Daoy (cell line): ENCODE data around the gene NFATC1. TPM values are rescaled to one million over a fixed set of nuclear protein-coding genes. Genes with fewer than 3 reads are reported as not detected.

Experiments used
- DNase-seq: peaks from one replicate; pipeline ENCODE4 v3.0.0-alpha.2; 2015; ENCODE audit warnings: low read depth
- total RNA-seq: library from RNA; depleted of rRNA; stranded (reverse); fragments of >200 nt; shearing (Covaris generic); gene quantifications from 2 replicates; pipeline ENCODE4 v1.2.3, GENCODE V29; 2014

NFATC1 gene
- total RNA-seq, 1 experiment from 2014 or later = 1.5 TPM

DNA sequence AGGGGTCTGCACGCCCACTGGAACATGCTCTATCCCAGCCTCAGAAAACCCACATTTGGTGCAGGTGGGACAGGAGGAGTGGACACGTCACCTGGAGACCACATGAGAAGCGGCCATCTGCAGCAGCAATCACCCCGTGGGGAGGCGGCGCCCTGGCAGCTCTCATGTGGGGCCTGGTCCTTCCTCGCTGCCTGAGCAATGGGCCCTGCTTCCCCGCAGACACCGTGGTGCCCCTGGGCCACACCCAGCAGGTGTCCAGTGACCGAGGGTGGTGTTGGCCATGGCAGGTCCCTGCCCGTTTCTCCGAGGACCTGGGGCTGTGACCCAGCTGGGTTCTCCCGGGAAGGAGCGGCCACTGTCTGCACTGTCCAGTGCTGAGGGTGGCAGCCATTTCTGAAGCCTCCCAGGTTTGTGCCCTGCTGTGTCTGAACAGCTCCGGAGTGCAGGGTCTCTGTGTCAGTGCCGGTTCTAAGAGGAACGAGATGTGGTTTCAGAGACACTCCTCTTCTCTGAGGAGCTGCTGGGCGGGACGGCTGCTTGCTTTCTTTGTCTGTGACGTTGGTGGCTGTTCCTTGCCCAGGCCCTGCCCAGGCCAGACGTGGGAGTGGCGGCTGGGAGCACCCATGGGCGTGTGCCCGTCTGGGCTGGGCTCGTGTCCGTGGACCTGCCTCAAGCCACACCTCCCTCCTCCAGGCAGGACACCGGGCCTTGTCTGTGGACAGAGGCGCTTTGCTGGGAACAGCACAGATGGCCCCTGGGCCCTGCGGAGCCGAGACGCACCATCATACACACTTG is 44.8 kb downstream of the NFATC1 start:
- DNase-seq = no peak

DNA sequence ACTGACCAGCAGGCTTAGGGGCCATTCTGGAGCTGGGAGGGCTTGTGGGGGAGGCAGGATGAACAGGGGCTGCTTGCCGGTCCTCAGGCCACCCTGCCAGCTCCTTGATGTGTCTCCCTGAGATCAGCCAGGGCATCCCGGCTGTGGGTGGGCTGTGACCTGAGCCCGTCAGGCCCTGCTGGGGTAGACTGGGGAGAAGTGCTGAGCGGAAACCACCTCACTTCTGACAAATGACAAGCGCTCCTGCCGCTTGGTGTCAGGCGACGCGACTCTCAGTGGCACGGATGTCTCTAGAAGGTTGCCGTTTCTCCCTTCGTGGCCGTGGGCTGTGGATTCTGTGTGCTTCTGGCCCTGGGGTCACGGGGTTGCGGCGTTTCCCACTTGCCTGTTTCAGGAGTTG is 45.7 kb downstream of the NFATC1 start:
- no peak for DNase-seq

DNA sequence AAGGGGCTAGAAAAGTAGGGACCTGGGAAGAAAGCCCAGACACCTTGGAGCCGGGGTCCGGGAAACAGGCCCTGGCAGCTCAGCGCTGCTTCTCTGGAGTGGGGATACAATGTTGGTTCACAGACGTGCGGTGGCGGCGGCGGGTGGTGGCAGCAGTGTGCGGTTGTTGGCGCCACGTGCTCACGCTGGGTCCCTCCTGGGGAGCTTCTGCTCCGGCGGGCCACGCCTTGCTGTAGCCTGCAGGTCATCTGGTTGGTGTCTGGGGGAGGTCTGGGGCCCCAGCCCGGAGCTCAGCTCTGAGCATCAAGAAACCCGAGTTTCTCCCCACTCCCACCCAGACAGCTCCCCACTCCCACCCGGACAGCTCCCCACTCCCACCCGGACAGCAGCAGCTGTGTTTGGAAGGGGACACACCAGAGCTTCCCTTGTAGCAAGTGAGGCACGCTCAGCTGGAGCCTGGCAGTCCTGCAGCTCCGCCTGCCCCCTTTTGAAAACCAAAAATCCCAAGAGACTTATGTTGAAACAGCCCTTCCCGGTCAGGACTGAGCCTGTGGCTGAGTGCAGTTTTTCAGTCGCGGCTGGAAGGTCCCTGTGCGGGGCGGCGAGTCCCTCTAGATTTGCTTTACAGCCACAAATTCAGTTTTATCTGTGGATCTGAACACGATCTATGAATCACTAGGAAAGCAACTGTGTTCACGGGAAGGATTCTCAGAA is 46.9 kb downstream of the NFATC1 start:
- DNase-seq = no peak

DNA sequence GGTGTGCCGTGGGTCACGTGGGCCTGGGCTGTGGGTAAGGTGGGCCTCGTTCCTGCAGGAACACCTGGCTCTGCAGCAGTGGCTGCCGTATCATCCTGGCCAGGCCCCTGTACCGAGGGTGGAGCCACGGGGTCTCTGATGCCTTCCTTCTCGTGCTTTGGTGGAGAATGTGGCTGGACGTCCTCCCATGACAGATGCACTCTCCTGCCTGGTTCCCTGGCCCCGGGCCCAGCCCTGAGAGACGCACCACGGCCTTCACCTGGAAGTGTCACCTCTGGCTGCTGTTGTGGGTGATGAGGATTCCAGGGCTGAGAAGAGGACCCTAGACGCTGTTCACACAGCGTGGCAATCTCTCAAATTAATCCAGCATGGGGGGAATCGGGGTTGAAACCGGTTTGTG is 49.5 kb downstream of the NFATC1 start:
- no peak for DNase-seq

DNA sequence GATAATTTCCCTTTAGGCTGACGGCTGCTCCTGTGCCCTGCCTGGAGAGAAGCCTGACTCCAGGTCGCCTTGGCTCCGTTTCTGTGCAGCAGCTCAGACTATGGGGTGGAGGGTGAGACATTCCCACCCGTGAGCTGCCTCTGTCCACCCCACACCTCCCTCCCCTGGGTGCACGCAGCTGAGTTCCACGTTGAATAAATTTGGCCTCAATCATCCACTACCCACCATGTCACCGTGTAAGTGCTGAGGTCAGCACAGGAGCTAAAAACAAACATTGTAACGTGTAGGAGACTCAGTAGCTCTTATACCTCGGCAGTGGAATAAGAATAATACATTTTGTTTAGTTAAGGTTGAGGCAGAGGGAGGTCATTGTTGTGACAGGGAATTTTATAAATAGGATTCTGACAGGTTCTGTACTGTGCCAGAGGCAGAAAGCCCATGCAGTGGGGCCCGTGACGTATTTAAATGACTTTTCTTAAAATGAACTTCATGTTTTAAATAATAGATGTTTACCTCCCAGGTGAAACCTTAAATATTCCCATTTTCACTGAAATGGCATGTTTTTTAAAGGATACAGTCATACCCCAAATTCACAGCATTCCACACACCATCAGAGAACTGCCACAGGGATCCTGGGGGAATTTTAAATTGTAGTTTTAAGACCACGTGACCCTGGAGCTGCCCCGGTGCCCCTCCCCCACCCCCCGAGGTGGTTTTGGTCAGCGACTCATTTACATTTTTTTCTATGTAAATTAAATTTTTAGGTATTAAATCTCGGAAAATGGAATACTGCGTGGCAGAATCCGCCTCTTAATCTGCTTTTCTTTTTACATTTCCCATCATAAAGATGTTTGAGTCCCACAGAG is 50.2 kb downstream of the NFATC1 start:
- DNase-seq = no peak

DNA sequence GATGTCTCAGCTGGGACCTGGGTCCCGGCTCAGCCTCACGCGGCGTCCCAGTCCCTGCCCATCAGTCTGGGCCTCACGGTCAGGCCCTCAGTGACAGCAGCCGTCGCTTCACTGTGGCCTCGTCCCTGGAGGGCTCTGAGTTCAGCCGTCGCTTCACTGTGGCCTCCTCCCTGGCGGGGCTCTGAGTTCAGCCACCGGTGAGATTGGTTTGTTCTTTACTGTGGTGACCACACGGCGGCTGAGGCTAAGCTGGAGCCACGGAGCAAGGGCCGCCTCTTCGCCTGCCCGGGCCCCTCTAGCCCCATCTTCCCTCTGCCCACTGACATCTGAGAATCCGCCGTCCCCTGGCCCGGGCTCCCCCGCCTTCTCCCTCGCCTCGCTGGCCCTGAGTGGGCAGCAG is 51.2 kb downstream of the NFATC1 start:
- no peak for DNase-seq

DNA sequence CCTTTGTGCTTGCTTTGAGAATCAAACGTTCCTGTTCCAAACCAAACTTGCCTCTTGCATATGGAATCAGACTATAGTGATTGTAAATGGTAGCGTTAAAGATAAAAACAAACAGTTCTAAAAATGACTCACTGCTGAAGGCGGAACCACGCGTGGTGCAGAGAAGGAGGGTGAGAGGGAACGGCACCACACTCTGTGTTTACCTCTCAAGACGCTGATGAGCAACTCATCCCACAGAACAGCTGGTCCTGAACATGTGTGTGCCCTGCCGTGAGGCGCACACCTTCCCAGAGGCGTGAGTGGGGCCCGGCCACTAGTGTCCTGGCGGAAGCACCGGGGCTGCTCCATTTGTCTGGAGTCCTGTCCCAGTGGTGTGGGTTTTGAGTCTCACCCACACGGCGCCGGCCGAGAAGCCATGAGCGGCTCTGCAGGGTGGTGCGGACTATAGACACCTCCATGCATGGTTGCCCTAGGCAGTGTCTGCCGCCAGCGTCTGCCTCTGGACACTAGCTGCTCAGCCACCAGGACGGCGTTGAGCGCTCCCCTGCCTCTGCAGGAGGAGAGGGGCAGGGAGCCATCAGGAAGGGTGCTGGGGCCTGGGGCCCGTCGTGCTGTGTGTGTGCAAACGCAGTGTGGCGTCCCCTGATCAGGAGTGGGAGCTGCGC is 52.1 kb downstream of the NFATC1 start:
- no peak for DNase-seq

DNA sequence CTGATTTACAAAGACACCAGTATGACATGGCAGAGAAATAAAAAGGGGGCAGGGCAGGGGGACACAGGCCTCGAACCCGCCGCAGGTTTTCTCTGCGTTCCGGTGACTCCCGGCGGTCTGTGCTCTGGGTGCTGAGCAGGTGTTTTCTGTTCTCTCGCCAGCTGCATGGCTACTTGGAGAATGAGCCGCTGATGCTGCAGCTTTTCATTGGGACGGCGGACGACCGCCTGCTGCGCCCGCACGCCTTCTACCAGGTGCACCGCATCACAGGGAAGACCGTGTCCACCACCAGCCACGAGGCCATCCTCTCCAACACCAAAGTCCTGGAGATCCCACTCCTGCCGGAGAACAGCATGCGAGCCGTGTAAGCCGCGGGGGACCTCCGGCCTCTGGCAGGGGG is 52.9 kb downstream of the NFATC1 start:
- DNase-seq = no peak

DNA sequence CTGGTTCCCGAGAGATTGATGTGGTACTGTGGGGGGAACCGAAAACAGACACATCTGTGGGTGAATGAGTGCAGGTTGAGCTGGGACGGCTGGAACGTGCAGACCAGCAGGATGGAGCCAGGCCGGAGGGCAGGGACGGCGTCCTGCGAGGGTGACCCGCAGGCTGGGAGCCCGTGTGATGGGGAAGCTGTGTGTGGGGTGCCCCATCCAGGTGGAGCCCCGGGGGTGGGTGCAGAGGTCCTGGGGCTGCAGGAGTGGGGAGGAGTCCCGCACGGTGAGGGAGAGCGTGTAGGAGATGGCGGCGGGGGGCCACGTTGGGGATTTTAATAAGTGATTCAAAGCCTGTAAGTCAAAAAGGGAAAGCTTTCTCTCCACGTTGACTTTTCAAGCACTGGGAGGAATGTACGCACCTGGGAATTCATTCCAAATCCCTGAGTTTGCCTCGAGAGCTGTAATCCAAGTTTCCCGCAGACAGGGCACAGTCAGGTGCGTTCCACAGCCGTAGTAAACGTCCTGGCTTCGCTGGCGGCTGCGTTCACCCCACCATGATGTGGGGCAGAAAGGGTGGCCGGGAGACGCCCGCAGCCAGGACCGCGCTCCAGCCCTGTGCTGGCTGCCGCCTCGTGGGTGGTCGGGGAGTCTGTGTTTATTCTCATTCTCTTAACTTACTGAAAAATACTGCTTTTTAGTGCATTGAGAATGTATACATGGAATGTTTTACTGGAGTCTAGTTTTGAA is 54.0 kb downstream of the NFATC1 start:
- DNase-seq = no peak

DNA sequence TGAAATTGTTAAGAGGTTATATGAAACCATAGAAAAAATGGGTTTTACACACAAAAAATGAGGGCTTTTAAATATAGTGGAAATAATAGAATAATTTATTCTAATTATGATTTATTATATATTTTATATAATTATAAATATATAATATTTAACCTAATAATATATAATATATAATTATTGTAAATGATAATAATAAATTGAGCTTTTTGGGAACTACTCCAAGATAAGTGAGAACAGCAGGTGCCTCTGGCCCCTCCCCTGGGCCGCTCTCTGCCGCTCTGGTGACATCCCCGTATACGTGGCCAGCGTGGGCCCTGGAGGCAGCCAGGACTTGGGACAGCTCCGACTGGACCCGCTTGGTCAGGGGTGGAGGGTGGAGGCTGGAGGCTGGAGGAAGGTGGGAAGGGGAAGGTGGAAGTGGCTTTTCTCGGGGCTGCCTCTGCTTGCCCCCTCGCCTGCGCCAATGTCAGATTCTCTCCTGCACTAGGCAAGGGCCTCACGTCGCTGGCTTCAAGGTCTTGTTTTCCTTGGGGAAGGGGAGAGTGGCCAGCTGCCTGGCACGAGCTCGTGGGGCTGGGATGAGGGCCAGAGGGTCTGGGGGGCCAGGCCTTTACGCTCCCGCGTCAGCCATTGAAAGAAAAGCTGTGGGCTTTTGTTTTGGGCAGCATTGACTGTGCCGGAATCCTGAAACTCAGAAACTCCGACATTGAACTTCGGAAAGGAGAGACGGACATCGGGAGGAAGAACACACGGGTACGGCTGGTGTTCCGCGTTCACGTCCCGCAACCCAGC is 54.8 kb downstream of the NFATC1 start:
- no peak for DNase-seq

DNA sequence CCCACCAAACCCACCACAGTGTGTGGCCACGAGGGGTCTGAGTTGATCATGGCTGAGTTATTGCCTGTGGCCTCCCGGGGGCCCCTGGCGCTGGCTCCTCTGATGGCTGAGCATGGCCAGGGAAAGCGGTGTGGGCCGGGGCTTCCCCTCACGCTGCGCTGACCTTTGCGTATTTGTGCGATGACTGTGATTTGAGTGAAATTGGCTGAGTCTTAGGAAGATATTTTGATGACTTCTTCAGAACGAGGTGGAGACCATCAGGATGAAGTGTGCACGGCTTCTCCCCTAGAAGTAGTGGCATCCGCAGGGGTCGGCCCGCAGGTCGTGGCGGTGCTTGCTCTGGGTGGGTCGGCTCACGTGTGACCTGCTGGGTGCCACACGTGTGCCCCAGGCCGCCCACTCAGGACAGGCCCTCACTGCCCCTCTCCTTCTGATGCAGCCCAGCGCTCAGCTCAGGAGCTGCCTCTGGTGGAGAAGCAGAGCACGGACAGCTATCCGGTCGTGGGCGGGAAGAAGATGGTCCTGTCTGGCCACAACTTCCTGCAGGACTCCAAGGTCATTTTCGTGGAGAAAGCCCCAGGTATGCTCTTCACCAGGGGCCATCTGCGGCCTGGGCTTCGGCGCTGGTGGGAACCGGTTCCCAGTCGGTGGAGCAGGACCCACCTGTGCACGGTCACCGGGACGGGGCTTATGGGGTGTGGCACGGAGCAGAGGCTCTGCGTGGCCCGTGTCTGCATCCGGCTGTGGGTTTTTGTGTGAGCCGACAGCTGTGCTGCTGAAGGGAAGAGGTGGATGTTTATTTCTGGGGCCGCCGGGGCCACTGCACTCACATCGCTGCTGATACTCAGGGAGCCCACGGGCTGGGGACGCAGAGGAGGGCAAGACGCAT is 55.8 kb downstream of the NFATC1 start:
- DNase-seq = no peak

DNA sequence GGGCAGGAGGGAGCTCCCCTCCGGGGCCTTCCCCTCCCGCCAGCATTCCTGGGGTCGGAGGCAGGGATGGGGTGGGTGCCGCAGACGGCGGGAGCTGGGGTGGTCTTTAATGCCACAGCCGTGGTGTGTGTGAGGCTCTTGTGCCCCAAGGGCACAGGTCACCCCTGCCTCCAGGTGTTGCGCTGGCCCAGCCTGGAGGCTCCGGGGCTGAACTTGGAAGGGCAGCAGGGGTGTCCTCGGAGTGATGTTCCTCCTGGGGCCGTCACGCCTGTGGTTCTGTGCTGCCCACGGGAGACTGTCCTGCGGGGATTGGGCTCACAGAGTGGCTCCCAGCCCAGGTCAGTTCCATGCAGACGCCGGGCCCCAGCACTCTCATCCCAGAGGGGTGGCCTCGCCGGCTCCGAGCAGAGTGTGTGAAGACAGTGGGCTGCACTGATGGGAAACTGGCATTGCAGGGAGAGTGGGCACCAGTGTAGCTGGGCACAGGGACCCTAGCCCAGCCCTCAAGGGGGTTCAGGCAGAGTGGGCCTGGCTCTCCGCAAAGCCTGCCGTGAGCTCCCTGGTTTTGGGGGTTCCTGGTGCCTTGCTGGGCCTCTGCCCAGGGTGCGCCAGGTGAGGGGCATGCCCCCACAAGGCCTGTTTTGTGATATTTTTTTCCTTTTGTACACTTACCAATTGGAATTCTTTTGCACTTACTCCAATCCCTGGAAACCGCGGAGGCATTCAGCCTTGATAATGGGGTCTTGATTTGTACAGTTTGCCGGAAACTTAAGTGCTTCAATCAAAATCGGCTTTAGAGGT is 56.7 kb downstream of the NFATC1 start:
- no peak for DNase-seq

DNA sequence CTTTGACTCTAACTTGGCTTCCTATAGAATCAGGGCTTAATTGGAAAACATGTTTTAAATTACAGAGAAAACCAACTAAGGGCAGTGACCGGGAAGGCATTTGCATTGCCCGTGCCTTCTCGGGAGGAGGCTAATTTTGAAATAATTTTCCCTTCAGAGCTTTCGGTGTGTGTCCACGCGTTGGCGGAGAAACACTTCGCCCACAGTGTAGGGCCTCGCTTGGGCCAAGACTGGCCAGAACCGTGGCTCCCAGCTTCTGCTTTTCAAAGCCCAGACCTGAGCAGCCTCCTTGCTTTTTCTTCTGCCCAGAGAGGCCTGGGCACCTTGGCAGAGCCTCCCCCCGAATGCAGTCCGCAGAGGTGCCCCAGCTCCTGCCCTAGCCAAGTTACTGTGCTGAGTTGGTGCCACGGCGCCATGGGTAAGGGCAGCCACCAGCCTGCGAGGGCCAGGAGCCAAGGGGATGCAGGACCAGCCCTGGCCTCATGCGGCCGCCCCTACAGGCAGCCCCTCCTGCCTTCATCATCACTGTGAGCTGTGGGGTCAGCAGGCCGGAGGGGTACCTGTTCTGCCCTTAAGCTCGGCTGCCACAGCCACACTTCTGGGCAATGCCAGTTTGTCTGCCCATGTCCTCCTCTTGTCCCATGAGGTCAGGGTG is 57.4 kb downstream of the NFATC1 start:
- no peak for DNase-seq

DNA sequence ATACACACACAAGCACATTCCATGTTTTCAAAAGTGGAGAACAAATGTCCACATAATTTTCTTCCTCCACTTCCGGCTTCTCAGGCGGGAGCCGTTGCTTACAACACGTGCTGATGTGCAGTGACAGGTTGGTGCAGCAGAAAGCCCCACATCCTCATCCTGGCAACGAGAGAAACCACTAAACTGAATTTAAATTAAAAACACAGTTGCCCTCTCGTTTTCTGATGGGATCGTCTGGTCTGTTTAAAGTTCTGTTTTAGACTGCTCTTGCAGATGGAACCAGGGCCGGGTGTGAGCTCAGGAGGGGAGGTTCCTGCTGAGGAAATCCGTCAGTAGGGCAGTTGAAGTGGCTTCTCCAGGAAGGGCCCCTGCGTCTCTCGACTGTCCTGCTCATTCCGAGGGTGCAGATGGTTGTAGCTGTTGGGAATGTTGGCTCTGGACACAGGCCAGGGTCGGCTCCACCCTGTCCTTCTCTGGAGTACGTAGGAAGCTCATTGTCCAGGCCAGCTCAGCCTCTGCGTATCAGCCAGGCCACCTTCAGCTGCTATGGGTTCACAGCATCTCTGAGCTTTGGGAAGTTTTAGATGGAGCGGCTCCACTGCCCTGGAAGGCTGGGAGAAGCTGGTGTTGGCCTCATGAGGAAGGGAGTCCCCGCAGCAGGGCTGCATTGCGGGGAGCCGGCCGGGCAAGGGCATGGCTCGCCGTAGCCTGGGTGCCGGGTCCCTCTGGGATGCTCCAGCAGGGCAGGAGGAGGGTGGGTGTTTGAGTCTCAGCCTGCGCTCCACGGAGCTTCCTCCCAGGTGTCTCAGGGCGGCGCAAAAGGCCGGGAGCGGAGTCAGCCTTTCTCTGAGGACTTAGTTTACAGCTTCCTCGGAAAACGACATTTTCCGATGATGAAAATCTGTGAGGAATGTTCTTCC is 58.3 kb downstream of the NFATC1 start:
- DNase-seq = no peak

DNA sequence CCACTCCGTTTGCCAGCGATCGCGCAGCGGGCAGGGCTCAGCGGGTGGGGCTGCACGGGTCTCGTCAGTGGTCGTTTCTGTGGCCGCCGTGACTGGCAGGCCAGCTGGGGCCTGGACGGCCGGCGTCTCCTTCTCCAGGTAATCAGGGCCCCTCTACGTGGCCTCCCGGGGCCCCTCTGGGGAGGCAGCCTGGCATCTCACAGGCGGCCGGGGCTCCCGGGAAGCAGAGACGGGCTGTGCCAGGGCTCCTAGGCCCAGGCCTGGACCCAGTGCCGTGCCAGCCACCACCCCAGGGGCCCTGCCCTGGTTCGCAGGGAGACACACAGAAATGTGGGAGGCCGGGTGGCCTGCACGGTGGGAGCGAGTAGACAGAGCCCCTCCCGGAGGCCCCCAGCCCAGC is 59.5 kb downstream of the NFATC1 start:
- DNase-seq = no peak

DNA sequence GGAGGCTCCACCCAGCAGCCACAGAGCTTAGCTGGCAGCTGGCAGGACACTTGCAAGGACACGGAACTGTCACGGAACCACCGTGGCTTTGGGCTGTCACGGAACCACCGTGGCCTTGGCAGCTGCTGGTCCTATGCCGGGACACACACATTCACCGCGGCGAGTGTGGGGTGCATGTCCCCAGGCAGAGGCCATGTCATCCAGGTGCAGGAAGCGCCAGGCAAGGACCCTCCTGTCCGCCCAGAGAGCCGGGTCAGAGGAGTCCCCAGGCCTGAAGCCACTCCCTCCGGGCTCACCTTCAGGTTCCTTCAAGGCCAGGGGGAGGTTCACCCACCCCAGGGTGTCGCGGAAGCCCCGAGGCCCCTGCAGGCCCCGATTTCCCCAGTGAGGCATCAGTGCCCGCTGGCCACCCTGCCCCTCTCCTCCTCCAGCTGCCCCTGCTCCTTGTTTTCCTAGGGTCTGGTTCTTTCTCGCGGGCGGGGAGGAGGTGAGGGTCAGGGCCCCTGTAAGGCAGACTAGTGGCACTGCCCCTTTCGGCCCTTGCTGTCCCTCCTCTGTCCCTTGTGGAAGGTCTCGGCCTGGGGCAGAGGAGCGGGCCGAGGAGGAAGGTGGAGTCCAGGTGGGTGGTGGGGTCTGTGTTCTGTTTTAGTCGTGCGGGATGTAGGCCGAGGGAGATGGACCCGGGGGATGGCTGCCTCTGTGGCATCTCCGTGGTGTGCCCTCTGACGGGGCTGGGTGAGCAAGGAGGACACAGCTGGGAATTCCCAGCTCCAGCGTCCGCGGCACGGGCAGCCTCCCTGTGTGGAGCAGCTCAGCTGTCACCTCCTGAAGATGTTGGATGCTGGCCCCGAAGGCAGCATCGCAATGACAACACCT is 60.6 kb downstream of the NFATC1 start:
- no peak for DNase-seq
